Measurements from ENCODE around the gene CMAS.
A peak's percentile ranks its signal among the peaks of the same experiment; 100 is the strongest.
"Not testable (repeated sequence)": the region's sequence is repeated elsewhere in the genome, so short reads cannot be mapped to it uniquely, and the experiment has no call there.

The CMAS gene

GRCh38 chr12:22016982-22017381 is 29.0 kb upstream of the CMAS start:
- no peak overlapping the region for H3K27ac ChIP-seq
- TF ChIP-seq CTCF (conservative IDR thresholded peaks at IDR 0.05): no peak

GRCh38 chr12:22018860-22019259 is 27.2 kb upstream of the CMAS start:
- no peak overlapping the region for H3K27ac ChIP-seq
- TF ChIP-seq CTCF (conservative IDR thresholded peaks at IDR 0.05): peak; percentile 80

GRCh38 chr12:22023489-22023888 is 22.5 kb upstream of the CMAS start:
- H3K27ac ChIP-seq: not testable (repeated sequence)

- H3K27ac ChIP-seq: no peak overlapping the region
- no peak for TF ChIP-seq CTCF (conservative IDR thresholded peaks at IDR 0.05)
These were observed 16.5 kb upstream of the CMAS start for GRCh38 chr12:22029491-22029890.

GRCh38 chr12:22029991-22030390 is 16.0 kb upstream of the CMAS start:
- H3K27ac ChIP-seq: no peak overlapping the region
- no peak for TF ChIP-seq CTCF (conservative IDR thresholded peaks at IDR 0.05)

GRCh38 chr12:22032732-22033131 is 13.3 kb upstream of the CMAS start:
- no peak overlapping the region for H3K27ac ChIP-seq
- no peak for TF ChIP-seq CTCF (conservative IDR thresholded peaks at IDR 0.05)

- TF ChIP-seq CTCF (conservative IDR thresholded peaks at IDR 0.05): no peak
- no peak overlapping the region for H3K27ac ChIP-seq
These were observed 11.1 kb upstream of the CMAS start for GRCh38 chr12:22034709-22035506.

GRCh38 chr12:22037947-22038346 is 8.1 kb upstream of the CMAS start:
- no peak for TF ChIP-seq CTCF (conservative IDR thresholded peaks at IDR 0.05)
- no peak overlapping the region for H3K27ac ChIP-seq
